HEK293 (cell line): ENCODE results near the gene APOBEC3F.

Source experiments
- GFI1B ChIP-seq: fragments of 450-650 bp; formaldehyde crosslinking; IDR thresholded peaks from 2 replicates; pipeline ENCODE4 v1.5.1; 2016; ENCODE audit warnings: missing biosample characterization, missing genetic modification characterization
- HOXD13 ChIP-seq: sonication (generic); formaldehyde crosslinking; IDR thresholded peaks from 2 replicates; pipeline ENCODE4 v1.8.0; 2022; ENCODE audit warnings: missing genetic modification reagents, borderline replicate concordance
- REPIN1 ChIP-seq: fragments of 450-650 bp; formaldehyde crosslinking; IDR thresholded peaks from 2 replicates; pipeline ENCODE4 v1.5.1; 2017; ENCODE audit warnings: missing biosample characterization, missing genetic modification characterization, low read depth
- SP7 ChIP-seq: fragments of 450-650 bp; formaldehyde crosslinking; IDR thresholded peaks from 2 replicates; pipeline ENCODE4 v1.5.1; 2016; ENCODE audit warnings: missing biosample characterization, missing genetic modification characterization
- YY2 ChIP-seq: fragments of 450-650 bp; formaldehyde crosslinking; IDR thresholded peaks from 2 replicates; pipeline ENCODE4 v1.5.1; 2016; ENCODE audit warnings: missing biosample characterization, missing genetic modification characterization
- ZBTB10 ChIP-seq: fragments of 450-650 bp; formaldehyde crosslinking; IDR thresholded peaks from 2 replicates; pipeline ENCODE4 v1.5.1; 2016; ENCODE audit warnings: missing biosample characterization, missing genetic modification characterization
- ZBTB7A ChIP-seq: fragments of 450-650 bp; formaldehyde crosslinking; IDR thresholded peaks from 2 replicates; pipeline ENCODE4 v1.5.1; 2016; ENCODE audit warnings: low read depth, missing biosample characterization, missing genetic modification characterization
- ZFP41 ChIP-seq: fragments of 450-650 bp; formaldehyde crosslinking; IDR thresholded peaks from 2 replicates; pipeline ENCODE4 v1.5.1; 2016; ENCODE audit warnings: missing biosample characterization, missing genetic modification characterization, borderline replicate concordance
- ZFP69B ChIP-seq: fragments of 450-650 bp; formaldehyde crosslinking; IDR thresholded peaks from 2 replicates; pipeline ENCODE4 v1.5.1; 2016; ENCODE audit warnings: missing biosample characterization, missing genetic modification characterization
- ZNF140 ChIP-seq: fragments of 450-650 bp; formaldehyde crosslinking; IDR thresholded peaks from 2 replicates; pipeline ENCODE4 v1.5.1; 2016; ENCODE audit warnings: missing biosample characterization, missing genetic modification characterization
- ZNF146 ChIP-seq: fragments of 450-650 bp; formaldehyde crosslinking; IDR thresholded peaks from 2 replicates; pipeline ENCODE4 v1.5.1; 2016; ENCODE audit warnings: missing biosample characterization, missing genetic modification characterization
- ZNF169 ChIP-seq: fragments of 450-650 bp; formaldehyde crosslinking; IDR thresholded peaks from 2 replicates; pipeline ENCODE4 v1.5.1; 2016; ENCODE audit warnings: missing biosample characterization, missing genetic modification characterization
- ZNF214 ChIP-seq: fragments of 450-650 bp; formaldehyde crosslinking; IDR thresholded peaks from 2 replicates; pipeline ENCODE4 v1.5.1; 2017; ENCODE audit warnings: missing biosample characterization, mild to moderate bottlenecking, missing genetic modification characterization, borderline replicate concordance
- ZNF24 ChIP-seq: fragments of 450-650 bp; formaldehyde crosslinking; IDR thresholded peaks from 2 replicates; pipeline ENCODE4 v1.5.1; 2016; ENCODE audit warnings: missing biosample characterization, missing genetic modification characterization
- ZNF292 ChIP-seq: fragments of 450-650 bp; formaldehyde crosslinking; IDR thresholded peaks from 2 replicates; pipeline ENCODE4 v1.5.1; 2016; ENCODE audit warnings: low read depth, missing biosample characterization, missing genetic modification characterization, borderline replicate concordance
- ZNF302 ChIP-seq: fragments of 450-650 bp; formaldehyde crosslinking; IDR thresholded peaks from 2 replicates; pipeline ENCODE4 v1.5.1; 2016; ENCODE audit warnings: missing biosample characterization, missing genetic modification characterization, low read depth
- ZNF311 ChIP-seq: fragments of 450-650 bp; formaldehyde crosslinking; IDR thresholded peaks from 2 replicates; pipeline ENCODE4 v1.5.1; 2017; ENCODE audit warnings: missing biosample characterization, missing genetic modification characterization, borderline replicate concordance
- ZNF391 ChIP-seq: fragments of 450-650 bp; formaldehyde crosslinking; IDR thresholded peaks from 2 replicates; pipeline ENCODE4 v1.5.1; 2016; ENCODE audit warnings: low read depth, missing biosample characterization, missing genetic modification characterization, borderline replicate concordance
- ZNF394 ChIP-seq: fragments of 450-650 bp; formaldehyde crosslinking; IDR thresholded peaks from 2 replicates; pipeline ENCODE4 v1.5.1; 2016; ENCODE audit warnings: missing biosample characterization, missing genetic modification characterization, mild to moderate bottlenecking, moderate library complexity, borderline replicate concordance
- ZNF560 ChIP-seq: fragments of 450-650 bp; formaldehyde crosslinking; IDR thresholded peaks from 2 replicates; pipeline ENCODE4 v1.5.1; 2017; ENCODE audit warnings: missing biosample characterization, missing genetic modification characterization, borderline replicate concordance
- ZNF600 ChIP-seq: fragments of 450-650 bp; formaldehyde crosslinking; IDR thresholded peaks from 2 replicates; pipeline ENCODE4 v1.5.1; 2016; ENCODE audit warnings: missing biosample characterization, missing genetic modification characterization
- ZNF610 ChIP-seq: fragments of 450-650 bp; formaldehyde crosslinking; IDR thresholded peaks from 2 replicates; pipeline ENCODE4 v1.5.1; 2016; ENCODE audit warnings: missing biosample characterization, missing genetic modification characterization, borderline replicate concordance
- ZNF621 ChIP-seq: fragments of 450-650 bp; formaldehyde crosslinking; IDR thresholded peaks from 2 replicates; pipeline ENCODE4 v1.5.1; 2017; ENCODE audit warnings: missing biosample characterization, missing genetic modification characterization
- ZNF677 ChIP-seq: fragments of 450-650 bp; IDR thresholded peaks from 2 replicates; pipeline ENCODE4 v1.5.0; 2018; ENCODE audit warnings: missing biosample characterization, mild to moderate bottlenecking, missing genetic modification characterization, moderate library complexity
- ZNF707 ChIP-seq: fragments of 450-650 bp; formaldehyde crosslinking; IDR thresholded peaks from 2 replicates; pipeline ENCODE4 v1.5.1; 2016; ENCODE audit warnings: missing biosample characterization, missing genetic modification characterization
- ZNF76 ChIP-seq: fragments of 450-650 bp; formaldehyde crosslinking; IDR thresholded peaks from 2 replicates; pipeline ENCODE4; 2016; ENCODE audit warnings: low read depth, missing biosample characterization, missing genetic modification characterization, borderline replicate concordance
- ZSCAN23 ChIP-seq: fragments of 450-650 bp; formaldehyde crosslinking; IDR thresholded peaks from 2 replicates; pipeline ENCODE4 v1.5.1; 2016; ENCODE audit warnings: missing biosample characterization, missing genetic modification characterization
- TF ChIP-seq, protein P1 (sequence below): fragments of 450-650 bp; formaldehyde crosslinking; IDR thresholded peaks from 2 replicates; pipeline ENCODE4 v1.5.1; 2017; ENCODE audit warnings: missing biosample characterization, missing genetic modification characterization
- TF ChIP-seq, protein P2 (sequence below): fragments of 450-650 bp; formaldehyde crosslinking; IDR thresholded peaks from 2 replicates; pipeline ENCODE4 v1.5.1; 2016; ENCODE audit warnings: missing biosample characterization, missing genetic modification characterization
- TF ChIP-seq, protein P3 (sequence below): fragments of 450-650 bp; formaldehyde crosslinking; IDR thresholded peaks from 2 replicates; pipeline ENCODE4 v1.5.1; 2016; ENCODE audit warnings: missing biosample characterization, missing genetic modification characterization

Gene APOBEC3F

GRCh38 chr22:39013942-39014722 lies 26.5 kb upstream of the APOBEC3F start, which contains the start of gene APOBEC3C (continued):
- TF ChIP-seq ZFP69B (peak; percentile 38), ZBTB7A (tag by site-specific recombination) (no peak), ZNF621 (tag by site-specific recombination) (no peak), GFI1B (tag by site-specific recombination) (no peak), YY2 (tag by site-specific recombination) (no peak), ZNF600 (tag by site-specific recombination) (0 out of 2 replicates have a peak, but pooled peaks have one; percentile 16), ZNF677 (no peak), ZNF76 (tag by site-specific recombination) (no peak), ZNF292 (tag by site-specific recombination) (no peak), ZBTB10 (tag by site-specific recombination) (no peak), ZNF24 (tag by site-specific recombination) (no peak), ZNF214 (tag by site-specific recombination) (no peak), ZNF560 (tag by site-specific recombination) (no peak), ZNF302 (tag by site-specific recombination) (no peak), REPIN1 (no peak), ZSCAN23 (tag by site-specific recombination) (no peak), ZFP41 (tag by site-specific recombination) (no peak), ZNF707 (tag by site-specific recombination) (no peak), ZNF169 (tag by site-specific recombination) (no peak), SP7 (tag by site-specific recombination) (no peak), ZNF311 (tag by site-specific recombination) (no peak), ZNF391 (tag by site-specific recombination) (no peak), HOXD13 (CRISPR knock-in tag) (no peak), ZNF610 (tag by site-specific recombination) (no peak), ZNF140 (tag by site-specific recombination) (no peak), ZNF146 (no peak), ZNF394 (tag by site-specific recombination) (no peak; the same call in 1 of the 2 replicates)
- TF ChIP-seq, protein P1, sequence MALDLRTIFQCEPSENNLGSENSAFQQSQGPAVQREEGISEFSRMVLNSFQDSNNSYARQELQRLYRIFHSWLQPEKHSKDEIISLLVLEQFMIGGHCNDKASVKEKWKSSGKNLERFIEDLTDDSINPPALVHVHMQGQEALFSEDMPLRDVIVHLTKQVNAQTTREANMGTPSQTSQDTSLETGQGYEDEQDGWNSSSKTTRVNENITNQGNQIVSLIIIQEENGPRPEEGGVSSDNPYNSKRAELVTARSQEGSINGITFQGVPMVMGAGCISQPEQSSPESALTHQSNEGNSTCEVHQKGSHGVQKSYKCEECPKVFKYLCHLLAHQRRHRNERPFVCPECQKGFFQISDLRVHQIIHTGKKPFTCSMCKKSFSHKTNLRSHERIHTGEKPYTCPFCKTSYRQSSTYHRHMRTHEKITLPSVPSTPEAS (tag by site-specific recombination): no peak
- TF ChIP-seq, protein P2, sequence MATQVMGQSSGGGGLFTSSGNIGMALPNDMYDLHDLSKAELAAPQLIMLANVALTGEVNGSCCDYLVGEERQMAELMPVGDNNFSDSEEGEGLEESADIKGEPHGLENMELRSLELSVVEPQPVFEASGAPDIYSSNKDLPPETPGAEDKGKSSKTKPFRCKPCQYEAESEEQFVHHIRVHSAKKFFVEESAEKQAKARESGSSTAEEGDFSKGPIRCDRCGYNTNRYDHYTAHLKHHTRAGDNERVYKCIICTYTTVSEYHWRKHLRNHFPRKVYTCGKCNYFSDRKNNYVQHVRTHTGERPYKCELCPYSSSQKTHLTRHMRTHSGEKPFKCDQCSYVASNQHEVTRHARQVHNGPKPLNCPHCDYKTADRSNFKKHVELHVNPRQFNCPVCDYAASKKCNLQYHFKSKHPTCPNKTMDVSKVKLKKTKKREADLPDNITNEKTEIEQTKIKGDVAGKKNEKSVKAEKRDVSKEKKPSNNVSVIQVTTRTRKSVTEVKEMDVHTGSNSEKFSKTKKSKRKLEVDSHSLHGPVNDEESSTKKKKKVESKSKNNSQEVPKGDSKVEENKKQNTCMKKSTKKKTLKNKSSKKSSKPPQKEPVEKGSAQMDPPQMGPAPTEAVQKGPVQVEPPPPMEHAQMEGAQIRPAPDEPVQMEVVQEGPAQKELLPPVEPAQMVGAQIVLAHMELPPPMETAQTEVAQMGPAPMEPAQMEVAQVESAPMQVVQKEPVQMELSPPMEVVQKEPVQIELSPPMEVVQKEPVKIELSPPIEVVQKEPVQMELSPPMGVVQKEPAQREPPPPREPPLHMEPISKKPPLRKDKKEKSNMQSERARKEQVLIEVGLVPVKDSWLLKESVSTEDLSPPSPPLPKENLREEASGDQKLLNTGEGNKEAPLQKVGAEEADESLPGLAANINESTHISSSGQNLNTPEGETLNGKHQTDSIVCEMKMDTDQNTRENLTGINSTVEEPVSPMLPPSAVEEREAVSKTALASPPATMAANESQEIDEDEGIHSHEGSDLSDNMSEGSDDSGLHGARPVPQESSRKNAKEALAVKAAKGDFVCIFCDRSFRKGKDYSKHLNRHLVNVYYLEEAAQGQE (tag by site-specific recombination): no peak
- TF ChIP-seq, protein P3, sequence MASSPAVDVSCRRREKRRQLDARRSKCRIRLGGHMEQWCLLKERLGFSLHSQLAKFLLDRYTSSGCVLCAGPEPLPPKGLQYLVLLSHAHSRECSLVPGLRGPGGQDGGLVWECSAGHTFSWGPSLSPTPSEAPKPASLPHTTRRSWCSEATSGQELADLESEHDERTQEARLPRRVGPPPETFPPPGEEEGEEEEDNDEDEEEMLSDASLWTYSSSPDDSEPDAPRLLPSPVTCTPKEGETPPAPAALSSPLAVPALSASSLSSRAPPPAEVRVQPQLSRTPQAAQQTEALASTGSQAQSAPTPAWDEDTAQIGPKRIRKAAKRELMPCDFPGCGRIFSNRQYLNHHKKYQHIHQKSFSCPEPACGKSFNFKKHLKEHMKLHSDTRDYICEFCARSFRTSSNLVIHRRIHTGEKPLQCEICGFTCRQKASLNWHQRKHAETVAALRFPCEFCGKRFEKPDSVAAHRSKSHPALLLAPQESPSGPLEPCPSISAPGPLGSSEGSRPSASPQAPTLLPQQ (tag by site-specific recombination): peak; percentile 71
